Measurements from ENCODE around the gene CLRN3. TPM values are rescaled to one million over a fixed set of nuclear protein-coding genes. Genes with fewer than 3 reads are reported as not detected.

Gene CLRN3
- total RNA-seq, 1 donor from 2014 or later: not detected

- FAIRE-seq: no peak
- TF ChIP-seq EZH2 (IDR thresholded peaks at IDR 0.05; ENCODE audit: insufficient read depth, low read length): no peak
- H3K4me1 Mint-ChIP-seq (ENCODE audit: low read depth, unreplicated experiment): peaks cover 4% of the 10 kb centered on the region
- H3K27ac ChIP-seq (ENCODE audit: low read depth, low read length): no peak overlapping the region
- no peaks in the 10 kb centered on the region for H3K79me2 ChIP-seq (ENCODE audit: insufficient read depth, low read length)
- H3K9ac ChIP-seq (ENCODE audit: low read length): no peak overlapping the region
- H3K27me3 ChIP-seq (ENCODE audit: insufficient read depth, low read length): peaks cover 7% of the 10 kb centered on the region
- DNase-seq (ENCODE audit: low read depth): no peak
- H3K27me3 Mint-ChIP-seq (ENCODE audit: low read depth, unreplicated experiment): peaks cover 24% of the 10 kb centered on the region
- H2AFZ ChIP-seq (ENCODE audit: low read depth, low read length): no peak overlapping the region
- no peaks in the 10 kb centered on the region for H3K4me1 ChIP-seq (ENCODE audit: insufficient read depth, low read length)
- no peak overlapping the region for H3K27ac Mint-ChIP-seq (ENCODE audit: unreplicated experiment)
- no peaks in the 10 kb centered on the region for H3K9me3 ChIP-seq (ENCODE audit: insufficient read depth, low read depth, low read length)
- H3K4me3 Mint-ChIP-seq (ENCODE audit: unreplicated experiment): no peak overlapping the region
- no peaks in the 10 kb centered on the region for H3K9me3 Mint-ChIP-seq (ENCODE audit: unreplicated experiment)
- no peaks in the 10 kb centered on the region for H3K36me3 Mint-ChIP-seq (ENCODE audit: low read depth, unreplicated experiment)
- H3K36me3 ChIP-seq (ENCODE audit: insufficient read depth, low read length): no peaks in the 10 kb centered on the region
- no peak overlapping the region for H3K4me2 ChIP-seq (ENCODE audit: low read length)
- no peaks in the 10 kb centered on the region for H4K20me1 ChIP-seq (ENCODE audit: insufficient read depth, low read length)
- H3K4me3 ChIP-seq (ENCODE audit: insufficient read depth, low read depth, low read length): no peak overlapping the region
These were observed 10.3 kb downstream of the CLRN3 start for GRCh38 chr10:127882391-127882790.

- H3K4me1 Mint-ChIP-seq (ENCODE audit: low read depth, unreplicated experiment): peaks cover 8% of the 10 kb centered on the region
- DNase-seq (ENCODE audit: low read depth): no peak
- no peaks in the 10 kb centered on the region for H3K4me1 ChIP-seq (ENCODE audit: insufficient read depth, low read length)
- no peak overlapping the region for H3K27ac ChIP-seq (ENCODE audit: low read depth, low read length)
- no peak overlapping the region for H3K4me3 ChIP-seq (ENCODE audit: insufficient read depth, low read depth, low read length)
- H4K20me1 ChIP-seq (ENCODE audit: insufficient read depth, low read length): no peaks in the 10 kb centered on the region
- no peak overlapping the region for H3K27ac Mint-ChIP-seq (ENCODE audit: unreplicated experiment)
- FAIRE-seq: no peak
- H2AFZ ChIP-seq (ENCODE audit: low read depth, low read length): no peak overlapping the region
- no peaks in the 10 kb centered on the region for H3K36me3 Mint-ChIP-seq (ENCODE audit: low read depth, unreplicated experiment)
- H3K36me3 ChIP-seq (ENCODE audit: insufficient read depth, low read length): no peaks in the 10 kb centered on the region
- no peak for TF ChIP-seq EZH2 (IDR thresholded peaks at IDR 0.05; ENCODE audit: insufficient read depth, low read length)
- TF ChIP-seq CTCF (IDR thresholded peaks at IDR 0.05; ENCODE audit: insufficient read depth, low read depth, low read length): no peak
- no peak overlapping the region for H3K9ac ChIP-seq (ENCODE audit: low read length)
- no peak overlapping the region for H3K4me3 Mint-ChIP-seq (ENCODE audit: unreplicated experiment)
- H3K9me3 ChIP-seq (ENCODE audit: insufficient read depth, low read depth, low read length): no peaks in the 10 kb centered on the region
- H3K9me3 Mint-ChIP-seq (ENCODE audit: unreplicated experiment): no peaks in the 10 kb centered on the region
- H3K79me2 ChIP-seq (ENCODE audit: insufficient read depth, low read length): no peaks in the 10 kb centered on the region
- H3K27me3 ChIP-seq (ENCODE audit: insufficient read depth, low read length): peaks cover 2% of the 10 kb centered on the region
- H3K27me3 Mint-ChIP-seq (ENCODE audit: low read depth, unreplicated experiment): peaks cover 25% of the 10 kb centered on the region
- H3K4me2 ChIP-seq (ENCODE audit: low read length): no peak overlapping the region
These were observed 11.5 kb downstream of the CLRN3 start for GRCh38 chr10:127881262-127881661.

GRCh38 chr10:127880557-127880956 lies 12.2 kb downstream of the CLRN3 start:
- H3K9ac ChIP-seq (ENCODE audit: low read length): no peak overlapping the region
- no peaks in the 10 kb centered on the region for H3K36me3 Mint-ChIP-seq (ENCODE audit: low read depth, unreplicated experiment)
- H3K4me3 ChIP-seq (ENCODE audit: insufficient read depth, low read depth, low read length): no peak overlapping the region
- H3K4me1 Mint-ChIP-seq (ENCODE audit: low read depth, unreplicated experiment): peaks cover 9% of the 10 kb centered on the region
- no peak for FAIRE-seq
- no peak overlapping the region for H3K4me3 Mint-ChIP-seq (ENCODE audit: unreplicated experiment)
- H3K36me3 ChIP-seq (ENCODE audit: insufficient read depth, low read length): no peaks in the 10 kb centered on the region
- DNase-seq (ENCODE audit: low read depth): no peak
- no peaks in the 10 kb centered on the region for H4K20me1 ChIP-seq (ENCODE audit: insufficient read depth, low read length)
- no peak for TF ChIP-seq CTCF (IDR thresholded peaks at IDR 0.05; ENCODE audit: insufficient read depth, low read depth, low read length)
- H3K79me2 ChIP-seq (ENCODE audit: insufficient read depth, low read length): no peaks in the 10 kb centered on the region
- H3K27me3 ChIP-seq (ENCODE audit: insufficient read depth, low read length): peaks cover 5% of the 10 kb centered on the region
- H3K4me2 ChIP-seq (ENCODE audit: low read length): no peak overlapping the region
- H3K9me3 Mint-ChIP-seq (ENCODE audit: unreplicated experiment): no peaks in the 10 kb centered on the region
- no peaks in the 10 kb centered on the region for H3K4me1 ChIP-seq (ENCODE audit: insufficient read depth, low read length)
- H3K27me3 Mint-ChIP-seq (ENCODE audit: low read depth, unreplicated experiment): peaks cover 25% of the 10 kb centered on the region
- no peaks in the 10 kb centered on the region for H3K9me3 ChIP-seq (ENCODE audit: insufficient read depth, low read depth, low read length)
- no peak overlapping the region for H2AFZ ChIP-seq (ENCODE audit: low read depth, low read length)
- no peak overlapping the region for H3K27ac Mint-ChIP-seq (ENCODE audit: unreplicated experiment)
- H3K27ac ChIP-seq (ENCODE audit: low read depth, low read length): no peak overlapping the region

Data from astrocyte (in vitro differentiated cells and primary cell).